H1 (cell line): ENCODE results near the gene ZSCAN21. TPM values are rescaled to one million over a fixed set of nuclear protein-coding genes. Genes with fewer than 3 reads are reported as not detected.

Source experiments
- CTCF ChIA-PET: fragments of 300-600 bp; sonication (Branson Sonifier 250); formaldehyde crosslinking; loops from one replicate; lab custom pipeline; 2021; ENCODE audit not compliant: partially characterized antibody; lab: Charles Lee
- POLR2A ChIA-PET: fragments of 300-600 bp; sonication (Branson Sonifier 250); formaldehyde crosslinking; loops from one replicate; lab custom pipeline; 2021; ENCODE audit warnings: inconsistent platforms; ENCODE audit not compliant: partially characterized antibody; lab: Charles Lee
- DNase-seq, 2 experiments: peaks; one replicate each; pipeline versions ENCODE4 v3.0.0 to v3.0.0-alpha.2; 2010 to 2022; ENCODE audit warnings: low spot score in 2 of 2, low read depth in 1 of 2, mixed read lengths in 1 of 2
- FAIRE-seq: peaks from 2 replicates; lab custom pipeline; 2011; peaks lifted over from hg19 to GRCh38; lab: Jason Lieb, UNC
- H2AFZ ChIP-seq: 2 replicates; pipeline ENCODE4 v1.8.1; 2012; ENCODE audit warnings: low read length, inconsistent platforms
- H2AK5ac ChIP-seq: 2 replicates; pipeline ENCODE4 v1.6.1; 2013; ENCODE audit warnings: low read depth, low read length
- H2BK120ac ChIP-seq: replicated peaks from 2 replicates; pipeline ENCODE3; 2013; ENCODE audit warnings: low read depth, low read length, inconsistent platforms
- H2BK12ac ChIP-seq: 2 replicates; pipeline ENCODE4 v1.6.1; 2013; ENCODE audit warnings: low read depth, low read length
- H2BK15ac ChIP-seq: 2 replicates; pipeline ENCODE4 v1.6.1; 2013; ENCODE audit warnings: low read length
- H2BK20ac ChIP-seq: 2 replicates; pipeline ENCODE4 v1.6.1; 2013; ENCODE audit warnings: low read length
- H2BK5ac ChIP-seq: 2 replicates; pipeline ENCODE4 v1.6.1; 2013; ENCODE audit warnings: low read depth, low read length
- H3K14ac ChIP-seq: 2 replicates; pipeline ENCODE4 v1.6.1; 2013; ENCODE audit warnings: inconsistent platforms; ENCODE audit not compliant: insufficient read length
- H3K18ac ChIP-seq: 2 replicates; pipeline ENCODE4 v1.6.1; 2013; ENCODE audit warnings: low read length; ENCODE audit errors: extremely low read depth
- H3K23ac ChIP-seq: 2 replicates; pipeline ENCODE4 v1.6.1; 2013; ENCODE audit warnings: inconsistent platforms; ENCODE audit not compliant: insufficient read length
- H3K23me2 ChIP-seq: 2 replicates; pipeline ENCODE4 v1.6.1; 2013; ENCODE audit warnings: low read depth, low read length
- H3K27ac ChIP-seq: 2 replicates; pipeline ENCODE4 v1.6.1; 2011; ENCODE audit warnings: low read depth, low read length, inconsistent platforms
- H3K27me3 ChIP-seq, 4 experiments: replicated peaks in 1 of 4; 1 replicate in 1 of 4; 2 replicates in 3 of 4; pipeline versions ENCODE4 v1.6.1 to v1.8.1; 2011 to 2013; ENCODE audit warnings: low read length in 3 of 4, mild to moderate bottlenecking in 3 of 4, inconsistent platforms in 2 of 4, mixed read lengths in 2 of 4, moderate library complexity in 1 of 4; ENCODE audit not compliant: control insufficient read depth in 3 of 4, insufficient read depth in 3 of 4; ENCODE audit errors: extremely low read depth in 1 of 4
- H3K36me3 ChIP-seq, 4 experiments: 2 replicates each; pipeline versions ENCODE4 v1.6.1 to v1.8.1; 2011 to 2013; ENCODE audit warnings: mild to moderate bottlenecking in 4 of 4, low read length in 3 of 4, moderate library complexity in 2 of 4, control low read depth in 1 of 4, inconsistent platforms in 1 of 4; ENCODE audit not compliant: insufficient read depth in 4 of 4, control insufficient read depth in 2 of 4
- H3K4ac ChIP-seq: replicated peaks from 2 replicates; pipeline ENCODE3; 2013; ENCODE audit warnings: low read length, low read depth, mixed read lengths, inconsistent platforms; ENCODE audit not compliant: insufficient read length
- H3K4me1 ChIP-seq, 4 experiments: replicated peaks in 1 of 4; 1 replicate in 1 of 4; 2 replicates in 3 of 4; pipeline versions ENCODE4 v1.6.1 to v1.8.1; 2011 to 2013; ENCODE audit warnings: low read length in 3 of 4, inconsistent platforms in 2 of 4, mixed read lengths in 1 of 4; ENCODE audit not compliant: insufficient read depth in 4 of 4, control insufficient read depth in 3 of 4
- H3K4me2 ChIP-seq, 2 experiments: 2 replicates each; pipeline versions ENCODE4 v1.6.1 to v1.8.1; 2011 to 2013; ENCODE audit warnings: low read depth in 2 of 2, low read length in 2 of 2, control low read depth in 1 of 2, inconsistent platforms in 1 of 2, mild to moderate bottlenecking in 1 of 2; ENCODE audit not compliant: insufficient read depth in 1 of 2
- H3K4me3 ChIP-seq, 4 experiments: fragments of 200-600, 300-600 bp in 1 of 4; sonication (generic), shearing (Covaris generic), sonication (Bioruptor Twin) in 1 of 4; 2 replicates each; pipeline versions ENCODE4 v1.5.1 to v1.8.1; 2011 to 2016; ENCODE audit warnings: low read length in 4 of 4, low read depth in 3 of 4, control low read depth in 2 of 4, inconsistent platforms in 2 of 4, mild to moderate bottlenecking in 2 of 4, mixed read lengths in 1 of 4, moderate library complexity in 1 of 4; ENCODE audit not compliant: insufficient read depth in 2 of 4; ENCODE audit errors: extremely low read depth in 1 of 4
- H3K56ac ChIP-seq: replicated peaks from 2 replicates; pipeline ENCODE3; 2013; ENCODE audit warnings: low read depth, mild to moderate bottlenecking, mixed read lengths, low read length, inconsistent platforms; ENCODE audit not compliant: insufficient read length
- H3K79me1 ChIP-seq: 2 replicates; pipeline ENCODE4 v1.6.1; 2013; ENCODE audit warnings: low read depth, low read length, control low read depth
- H3K79me2 ChIP-seq, 2 experiments: 2 replicates each; pipeline versions ENCODE4 v1.6.1 to v1.8.1; 2012 to 2013; ENCODE audit warnings: low read length in 2 of 2, mild to moderate bottlenecking in 2 of 2, inconsistent platforms in 1 of 2; ENCODE audit not compliant: insufficient read depth in 2 of 2, control insufficient read depth in 1 of 2
- H3K9ac ChIP-seq, 4 experiments: replicated peaks in 1 of 4; 1 replicate in 1 of 4; 2 replicates in 3 of 4; pipeline versions ENCODE4 v1.6.1 to v1.8.1; 2011 to 2013; ENCODE audit warnings: low read depth in 3 of 4, low read length in 3 of 4, control low read depth in 2 of 4, mild to moderate bottlenecking in 2 of 4, moderate library complexity in 2 of 4, inconsistent platforms in 1 of 4; ENCODE audit errors: extremely low read depth in 1 of 4
- H3K9me3 ChIP-seq, 2 experiments: 2 replicates each; pipeline versions ENCODE4 v1.6.1 to v1.8.1; 2012 to 2013; ENCODE audit warnings: mild to moderate bottlenecking in 2 of 2, moderate library complexity in 2 of 2, control low read depth in 1 of 2, inconsistent platforms in 1 of 2, low read depth in 1 of 2, low read length in 1 of 2, mixed read lengths in 1 of 2; ENCODE audit not compliant: insufficient read depth in 2 of 2
- H4K20me1 ChIP-seq, 2 experiments: replicated peaks in 1 of 2; 2 replicates each; pipeline versions ENCODE3 to v1.8.1; 2011 to 2013; ENCODE audit warnings: inconsistent platforms in 2 of 2, low read length in 2 of 2, mild to moderate bottlenecking in 1 of 2; ENCODE audit not compliant: insufficient read depth in 2 of 2, control insufficient read depth in 1 of 2
- H4K5ac ChIP-seq: 2 replicates; pipeline ENCODE4 v1.6.1; 2013; ENCODE audit warnings: low read length, low read depth, mixed read lengths, inconsistent platforms; ENCODE audit not compliant: insufficient read length
- H4K8ac ChIP-seq: 2 replicates; pipeline ENCODE4 v1.8.0; 2013; ENCODE audit warnings: mild to moderate bottlenecking, moderate library complexity, low read length, inconsistent platforms; ENCODE audit not compliant: insufficient read depth; ENCODE audit errors: extremely low read depth
- H4K91ac ChIP-seq: replicated peaks from 2 replicates; pipeline ENCODE3; 2013; ENCODE audit warnings: low read length, mixed read lengths, inconsistent platforms; ENCODE audit not compliant: insufficient read length
- PHF8 ChIP-seq: fragments of 200-600 bp; sonication (generic); conservative IDR thresholded peaks from 2 replicates; pipeline ENCODE4 v1.7.1; 2012; ENCODE audit warnings: low read depth, mild to moderate bottlenecking, inconsistent platforms, low read length, moderate library complexity
- WGBS, 2 experiments: shearing (Covaris generic) in 1 of 2; methylation state at CpG; one replicate each; pipeline versions ENCODE4 v1.1.6 to v1.1.7; 2013 to 2015; ENCODE audit warnings: low lambda C conversion rate in 2 of 2, mixed read lengths in 2 of 2, inconsistent platforms in 1 of 2, low coverage in 1 of 2, missing lambda C conversion rate in 1 of 2; ENCODE audit not compliant: insufficient replicate concordance in 2 of 2, insufficient coverage in 1 of 2, insufficient read length in 1 of 2; ENCODE audit errors: extremely low coverage in 1 of 2, missing lambda C conversion rate in 1 of 2; 5-methylcytosine and 5-hydroxymethylcytosine counted together
- polyA plus RNA-seq, 7 experiments: library from polyadenylated mRNA; depleted of rRNA in 3 of 7; stranded (reverse) in 5 of 7; unstranded in 2 of 7; fragments of >200 nt in 5 of 7; fragments of 200-250 nt in 2 of 7; gene quantifications; 1 replicate in 5 of 7; 2 replicates in 1 of 7; 4 replicates in 1 of 7; pipeline versions ENCODE4 v1.2.1 to v1.2.3, GENCODE V29; 2011 to 2013; ENCODE audit warnings: missing spikeins in 2 of 7, mixed read lengths in 2 of 7
- total RNA-seq: library from RNA; stranded (reverse); fragmentation: NEBNext Ultra II Directional; extraction: Animal tissue kit (Norgen Biotek cat#: 25700); gene quantifications from 2 replicates; pipeline ENCODE4 v1.2.1, GENCODE V29; 2021

The ZSCAN21 gene
- total and polyA plus RNA-seq, 2 of the 8 experiments (the other 6 are each of a cell fraction or from before 2014, with no cell fraction given), result 15.4 to 26.1 TPM

DNA sequence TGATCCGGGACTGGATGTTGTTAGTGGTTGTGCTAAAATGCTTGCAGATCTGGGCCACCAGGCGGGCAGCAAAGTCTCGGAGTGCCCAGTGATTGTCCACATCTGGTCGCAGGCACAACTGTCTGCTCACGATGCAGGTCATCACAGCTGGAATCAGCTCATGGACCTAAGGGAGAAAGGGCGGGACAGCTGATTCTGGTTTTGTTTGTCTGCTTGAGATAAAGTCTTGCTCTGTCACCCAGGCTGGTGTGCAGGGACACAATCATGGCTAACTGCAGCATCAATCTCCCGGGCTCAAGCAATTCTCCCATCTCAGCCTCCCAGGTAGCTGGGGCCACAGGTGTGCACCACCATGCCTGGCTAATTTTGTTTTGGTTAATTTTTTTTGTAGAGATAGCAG lies 61.6 kb downstream of the ZSCAN21 start:
- H3K27ac ChIP-seq, result no peak overlapping the region
- H3K4me1 ChIP-seq, result no peaks in the 10 kb centered on the region; a peak in 1 of 7 replicates
- no peaks in the 10 kb centered on the region for H3K9me3 ChIP-seq
- H2AK5ac ChIP-seq, result no peak overlapping the region
- no peak overlapping the region for H4K91ac ChIP-seq
- H3K56ac ChIP-seq, result no peak overlapping the region
- H4K20me1 ChIP-seq, result peaks cover 3 to 6% of the 10 kb centered on the region in 2 experiments
- no peak overlapping the region for H3K23ac ChIP-seq
- peaks cover 13 to 59% (median 43%) of the 10 kb centered on the region in 4 experiments for H3K36me3 ChIP-seq
- no peak overlapping the region for H2BK120ac ChIP-seq
- H2BK5ac ChIP-seq, result no peak overlapping the region
- H3K4me3 ChIP-seq, result no peak overlapping the region
- WGBS, 2 experiments, result 85% methylated on average over 7 of the region's 7 CpGs; no CpG with 5 or more reads in 1 of the 2 experiments
- H2BK20ac ChIP-seq, result no peak overlapping the region
- no peak overlapping the region for H3K18ac ChIP-seq
- H2BK15ac ChIP-seq, result no peak overlapping the region
- no peak overlapping the region for H2AFZ ChIP-seq
- H3K27me3 ChIP-seq, result no peaks in the 10 kb centered on the region
- no peak overlapping the region for H3K4ac ChIP-seq
- H4K5ac ChIP-seq, result no peak overlapping the region
- no peak overlapping the region for H4K8ac ChIP-seq
- H3K4me2 ChIP-seq, result no peak overlapping the region
- H3K23me2 ChIP-seq, result no peaks in the 10 kb centered on the region
- H3K9ac ChIP-seq, result no peak overlapping the region
- H2BK12ac ChIP-seq, result no peak overlapping the region
- ChIA-PET POLR2A (interaction anchor here (1.0 to 20.0 kb wide), 8 partner anchors 7 to 56 kb away, joined by 3 to 722 read pairs (median 8); partner anchors contain the start of genes AP4M1, COPS6, MCM7 and ZNF3), CTCF (interaction anchor here (1.6 to 6.0 kb wide), 4 partner anchors 9 to 236 kb away, joined by 3 to 48 read pairs (median 15); partner anchors contain the start of genes AP4M1 and MBLAC1)
- DNase-seq, result no peak
- no peaks in the 10 kb centered on the region for H3K79me2 ChIP-seq
- peaks cover 2% of the 10 kb centered on the region; the same call in 1 of the 2 replicates for H3K79me1 ChIP-seq
- no peak for FAIRE-seq
- no peak overlapping the region for H3K14ac ChIP-seq
- no peak for TF ChIP-seq PHF8
